A673 (cell line): ENCODE data around the gene PRKD1. TPM values are rescaled to one million over a fixed set of nuclear protein-coding genes. Genes with fewer than 3 reads are reported as not detected.

ENCODE experiments used
- BruUV-seq: library from RNA; stranded (reverse); fragments of 400-500 nt; replicated peaks from 2 replicates; lab custom pipeline; 2021; lab: Mats Ljungman, UMichigan
- CTCF ChIA-PET: fragments of 300-600 bp; sonication (Branson Sonifier 250); formaldehyde crosslinking; loops from one replicate; lab custom pipeline; 2022; ENCODE audit warnings: antibody characterized with exemption; lab: Charles Lee
- POLR2A ChIA-PET: fragments of 300-600 bp; sonication (Branson Sonifier 250); formaldehyde crosslinking; loops from one replicate; lab custom pipeline; 2022; ENCODE audit warnings: antibody characterized with exemption; ENCODE audit not compliant: low non-redundant PET; lab: Charles Lee
- DNase-seq: peaks from one replicate; pipeline ENCODE4 v3.0.0-alpha.2; 2015; ENCODE audit warnings: low spot score
- H3K27ac ChIP-seq: fragments of 200-600 bp; sonication (generic); 2 replicates; pipeline ENCODE4 v1.5.1; 2016; ENCODE audit warnings: mixed run types, low read depth, mild to moderate bottlenecking, mixed read lengths, antibody characterized with exemption, low read length; ENCODE audit not compliant: poor library complexity, severe bottlenecking
- H3K27me3 ChIP-seq: fragments of 200-600 bp; sonication (generic); replicated peaks from 2 replicates; pipeline ENCODE4 v1.6.1; 2017; ENCODE audit warnings: mixed run types, low read depth, mild to moderate bottlenecking, mixed read lengths, antibody characterized with exemption, low read length; ENCODE audit not compliant: insufficient read depth, poor library complexity
- H3K36me3 ChIP-seq: fragments of 200-600 bp; sonication (generic); 2 replicates; pipeline ENCODE4 v1.6.1; 2016; ENCODE audit warnings: mixed run types, mild to moderate bottlenecking, mixed read lengths, antibody characterized with exemption, low read length; ENCODE audit not compliant: insufficient read depth, poor library complexity, severe bottlenecking
- H3K4me1 ChIP-seq: fragments of 200-600 bp; sonication (generic); 2 replicates; pipeline ENCODE4 v1.6.1; 2017; ENCODE audit warnings: mixed run types, mild to moderate bottlenecking, mixed read lengths, antibody characterized with exemption, low read length; ENCODE audit not compliant: insufficient read depth, poor library complexity, severe bottlenecking
- H3K4me3 ChIP-seq: fragments of 200-600 bp; sonication (generic); 2 replicates; pipeline ENCODE4 v1.5.1; 2016; ENCODE audit warnings: low read depth, mixed run types, mild to moderate bottlenecking, mixed read lengths, low read length; ENCODE audit not compliant: poor library complexity, severe bottlenecking
- H3K9me3 ChIP-seq: fragments of 200-600 bp; sonication (generic); 2 replicates; pipeline ENCODE4 v1.6.1; 2016; ENCODE audit warnings: mixed run types, low read depth, mild to moderate bottlenecking, mixed read lengths, antibody characterized with exemption, low read length; ENCODE audit not compliant: poor library complexity, severe bottlenecking
- EZH2 ChIP-seq: fragments of 200-600 bp; sonication (generic); IDR thresholded peaks from 2 replicates; pipeline ENCODE4 v1.6.1; 2017; ENCODE audit warnings: borderline replicate concordance, low read depth, mild to moderate bottlenecking, mixed read lengths, antibody characterized with exemption, low read length; ENCODE audit not compliant: poor library complexity, severe bottlenecking
- intact Hi-C: fragments of 100-400 bp; cut with micrococcal nuclease; formaldehyde crosslinking; loops from one replicate; pipeline ENCODE4 v1.10.0; 2022; ENCODE audit not compliant: unreplicated experiment
- total RNA-seq: library from RNA; stranded (reverse); gene quantifications from 2 replicates; pipeline ENCODE4 v1.2.3, GENCODE V29; 2021
- TF ChIP-seq, protein P1 (sequence below): fragments of 300-800, 200-600 bp; sonication (generic); conservative IDR thresholded peaks from 2 replicates; pipeline ENCODE4 v1.5.1; 2017; ENCODE audit warnings: low read depth, mild to moderate bottlenecking, antibody characterized with exemption, low read length, moderate library complexity, mixed read lengths

Gene PRKD1
- total RNA-seq, 1 experiment from 2014 or later, result 45.7 TPM

DNA sequence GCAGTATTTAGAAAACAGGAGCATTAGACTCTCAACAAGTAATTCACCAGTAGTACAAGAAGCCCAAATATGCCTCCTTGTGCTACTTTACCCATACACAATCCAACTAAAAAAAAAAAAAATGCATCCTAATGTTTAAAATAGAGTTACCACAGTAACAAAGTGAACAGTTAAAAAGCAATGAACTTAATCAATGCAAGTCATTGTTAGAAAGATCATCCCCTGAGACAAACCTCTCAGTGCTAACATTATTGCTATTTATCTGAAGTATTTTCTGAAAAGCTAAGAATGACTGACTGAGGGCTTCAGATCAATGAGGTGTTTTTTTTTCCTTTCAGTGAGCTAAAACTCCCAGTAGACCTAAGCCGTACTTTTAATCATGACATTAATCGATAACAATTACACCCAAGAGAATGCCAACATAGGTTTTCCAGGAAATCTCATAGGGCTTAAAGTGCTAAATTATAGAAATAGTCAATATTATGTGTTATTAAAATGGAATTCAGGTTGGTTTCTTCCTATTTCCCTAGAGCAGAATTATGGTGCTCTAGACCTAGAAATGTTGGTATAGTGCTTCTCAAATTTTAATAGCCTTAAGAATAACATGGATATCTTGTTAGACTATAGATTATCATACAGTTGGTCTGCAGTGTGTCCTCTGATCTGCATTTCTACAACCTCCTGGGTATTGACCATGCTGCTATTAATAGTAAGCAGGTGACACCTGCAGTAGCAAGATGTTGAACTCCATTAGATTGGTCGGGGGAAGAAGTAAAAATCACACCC is 123.0 kb downstream of the PRKD1 start:
- no peak for TF ChIP-seq EZH2
- TF ChIP-seq, protein P1, sequence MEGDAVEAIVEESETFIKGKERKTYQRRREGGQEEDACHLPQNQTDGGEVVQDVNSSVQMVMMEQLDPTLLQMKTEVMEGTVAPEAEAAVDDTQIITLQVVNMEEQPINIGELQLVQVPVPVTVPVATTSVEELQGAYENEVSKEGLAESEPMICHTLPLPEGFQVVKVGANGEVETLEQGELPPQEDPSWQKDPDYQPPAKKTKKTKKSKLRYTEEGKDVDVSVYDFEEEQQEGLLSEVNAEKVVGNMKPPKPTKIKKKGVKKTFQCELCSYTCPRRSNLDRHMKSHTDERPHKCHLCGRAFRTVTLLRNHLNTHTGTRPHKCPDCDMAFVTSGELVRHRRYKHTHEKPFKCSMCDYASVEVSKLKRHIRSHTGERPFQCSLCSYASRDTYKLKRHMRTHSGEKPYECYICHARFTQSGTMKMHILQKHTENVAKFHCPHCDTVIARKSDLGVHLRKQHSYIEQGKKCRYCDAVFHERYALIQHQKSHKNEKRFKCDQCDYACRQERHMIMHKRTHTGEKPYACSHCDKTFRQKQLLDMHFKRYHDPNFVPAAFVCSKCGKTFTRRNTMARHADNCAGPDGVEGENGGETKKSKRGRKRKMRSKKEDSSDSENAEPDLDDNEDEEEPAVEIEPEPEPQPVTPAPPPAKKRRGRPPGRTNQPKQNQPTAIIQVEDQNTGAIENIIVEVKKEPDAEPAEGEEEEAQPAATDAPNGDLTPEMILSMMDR, result no peak
- no peaks in the 10 kb centered on the region for H3K36me3 ChIP-seq
- POLR2A ChIA-PET, result no interaction called here
- BruUV-seq, result no TSS peak
- no peak overlapping the region for H3K4me3 ChIP-seq
- no peaks in the 10 kb centered on the region for H3K9me3 ChIP-seq
- H3K27ac ChIP-seq, result no peak overlapping the region
- H3K27me3 ChIP-seq, result no peaks in the 10 kb centered on the region
- intact Hi-C loops, result no loop called here
- CTCF ChIA-PET, result no interaction called here
- peaks cover 43% of the 10 kb centered on the region for H3K4me1 ChIP-seq
- no peak for DNase-seq

DNA sequence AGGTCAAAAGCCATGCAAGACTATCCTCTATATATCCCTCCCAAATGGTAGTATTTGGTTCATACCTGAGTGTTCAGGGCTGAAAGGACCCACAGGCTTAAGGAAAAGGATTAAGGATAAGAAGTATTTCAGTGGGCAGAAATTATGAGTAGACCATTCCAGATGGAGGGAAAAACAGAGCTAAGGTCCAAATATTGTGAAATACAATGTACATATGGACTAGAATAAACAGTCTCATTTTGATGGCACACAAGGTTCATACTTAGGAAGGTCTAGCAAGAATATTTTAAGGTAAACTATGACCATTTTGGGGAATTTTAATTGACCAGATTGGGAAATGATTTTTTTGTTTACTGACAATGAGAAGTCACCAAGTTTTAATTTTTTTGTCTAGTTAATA is 124.6 kb downstream of the PRKD1 start:
- intact Hi-C loops, result no loop called here
- Histone ChIP-seq H3K4me1 (peaks cover 59% of the 10 kb centered on the region), H3K27me3 (no peaks in the 10 kb centered on the region), H3K36me3 (no peaks in the 10 kb centered on the region), H3K27ac (no peak overlapping the region), H3K4me3 (no peak overlapping the region), H3K9me3 (no peaks in the 10 kb centered on the region)
- TF ChIP-seq, protein P1, result no peak
- TF ChIP-seq EZH2, result no peak
- ChIA-PET CTCF (no interaction called here), POLR2A (no interaction called here)
- BruUV-seq, result no TSS peak
- no peak for DNase-seq

DNA sequence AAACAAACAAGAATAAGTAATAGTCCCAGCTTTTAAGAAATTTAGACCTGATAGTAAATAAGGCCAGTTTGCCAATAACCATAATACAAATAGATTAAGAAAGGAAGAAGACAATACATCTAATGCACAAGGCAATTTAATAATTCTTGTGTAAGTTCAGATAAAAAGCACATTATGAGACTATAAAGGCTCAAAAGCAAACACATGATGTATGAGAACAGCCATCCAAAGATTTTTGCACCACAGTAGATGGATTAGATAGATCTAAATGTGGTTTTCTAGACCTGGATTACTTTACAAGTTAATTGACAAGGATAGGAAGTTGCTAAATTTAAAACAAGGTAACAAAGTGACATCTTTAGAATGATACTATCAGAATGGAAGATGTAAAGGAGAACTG is 125.4 kb downstream of the PRKD1 start:
- peaks cover 59% of the 10 kb centered on the region for H3K4me1 ChIP-seq
- CTCF ChIA-PET, result no interaction called here
- no peaks in the 10 kb centered on the region for H3K27me3 ChIP-seq
- no peak overlapping the region for H3K4me3 ChIP-seq
- no peak for TF ChIP-seq EZH2
- TF ChIP-seq, protein P1, result no peak
- H3K36me3 ChIP-seq, result no peaks in the 10 kb centered on the region
- no peaks in the 10 kb centered on the region for H3K9me3 ChIP-seq
- POLR2A ChIA-PET, result interaction anchor here (0.6 kb wide), 1 partner anchor 82 kb away, joined by 5 read pairs; no protein-coding TSS in a partner anchor
- H3K27ac ChIP-seq, result no peak overlapping the region
- no peak for DNase-seq
- BruUV-seq, result no TSS peak
- intact Hi-C loops, result no loop called here
